ENCODE measurements around the gene CEP85L.

CEP85L gene

DNA sequence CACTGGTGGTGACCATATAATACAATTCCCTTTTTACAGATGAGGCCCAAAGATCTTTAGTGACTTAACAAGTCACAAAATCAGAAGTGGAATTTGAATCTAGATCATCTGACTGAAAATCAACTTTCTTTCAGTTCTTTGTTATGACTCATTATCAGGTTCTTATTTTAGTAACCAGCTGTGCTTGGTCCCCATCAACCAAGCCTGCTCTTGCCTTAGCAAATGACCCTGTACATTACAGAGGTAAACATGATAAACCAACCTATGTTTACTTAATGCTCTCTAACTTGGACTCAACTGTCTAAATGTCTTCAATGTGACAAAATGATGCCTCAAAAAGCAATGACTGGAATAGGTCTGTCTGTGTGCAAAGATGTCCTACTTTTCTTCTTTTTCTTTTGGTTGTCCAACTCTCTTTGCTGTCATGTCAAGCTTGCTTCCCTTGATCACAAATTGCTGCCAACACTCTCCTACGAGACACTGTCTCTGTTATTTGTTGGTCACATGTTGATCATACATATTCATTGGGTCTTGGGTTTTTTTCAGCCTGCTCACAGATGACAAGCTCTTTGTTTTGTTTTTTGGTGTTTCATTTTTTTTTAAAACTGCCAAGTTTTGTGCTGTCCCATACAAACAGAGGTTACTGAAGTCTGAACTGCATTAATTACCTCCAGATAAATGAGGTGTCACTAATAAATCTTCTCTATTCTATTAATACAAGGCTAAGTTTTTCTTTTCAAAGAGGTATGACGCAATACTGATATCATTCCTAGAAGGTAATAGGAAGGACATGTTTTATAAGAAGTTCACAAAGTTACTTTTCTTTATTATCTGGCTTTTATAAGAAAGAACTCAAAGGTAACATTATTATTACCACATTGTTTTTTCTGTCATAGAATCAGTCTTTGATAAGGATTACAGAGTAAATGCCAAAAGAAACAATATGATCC lies 165.5 kb downstream of the CEP85L start:
- TF ChIP-seq EZH2phosphoT487 (conservative IDR thresholded peaks at IDR 0.05; ENCODE audit: low read length), result no peak
- H3F3A ChIP-seq (ENCODE audit: insufficient read depth), result no peaks in the 10 kb centered on the region
- H3K4me3 ChIP-seq (ENCODE audit: insufficient read depth, low read length, poor library complexity, severe bottlenecking), result no peak overlapping the region
- no peaks in the 10 kb centered on the region for H3K27me3 ChIP-seq (ENCODE audit: low read length)
- no peak overlapping the region for H3K9ac ChIP-seq (ENCODE audit: low read length)
- no peaks in the 10 kb centered on the region for H3K9me2 ChIP-seq (replicated peaks; ENCODE audit: insufficient read depth, low read length)
- no peaks in the 10 kb centered on the region for H3K9me3 ChIP-seq (ENCODE audit: insufficient read depth, low read length)
- 0 out of 2 replicates have a peak, but pooled peaks cover 3% of the 10 kb centered on the region for H3K36me3 ChIP-seq (ENCODE audit: low read length)
- H2AFZ ChIP-seq (ENCODE audit: low read depth, low read length, severe bottlenecking), result no peak overlapping the region
- H3K4me2 ChIP-seq (ENCODE audit: low read depth, low read length, poor library complexity, severe bottlenecking), result no peak overlapping the region
- H3K27ac ChIP-seq (ENCODE audit: low read depth, low read length), result no peak overlapping the region
- no peaks in the 10 kb centered on the region for H3K79me2 ChIP-seq (ENCODE audit: insufficient read depth, low read length)
- H4K20me1 ChIP-seq (ENCODE audit: low read depth, low read length), result no peaks in the 10 kb centered on the region

DNA sequence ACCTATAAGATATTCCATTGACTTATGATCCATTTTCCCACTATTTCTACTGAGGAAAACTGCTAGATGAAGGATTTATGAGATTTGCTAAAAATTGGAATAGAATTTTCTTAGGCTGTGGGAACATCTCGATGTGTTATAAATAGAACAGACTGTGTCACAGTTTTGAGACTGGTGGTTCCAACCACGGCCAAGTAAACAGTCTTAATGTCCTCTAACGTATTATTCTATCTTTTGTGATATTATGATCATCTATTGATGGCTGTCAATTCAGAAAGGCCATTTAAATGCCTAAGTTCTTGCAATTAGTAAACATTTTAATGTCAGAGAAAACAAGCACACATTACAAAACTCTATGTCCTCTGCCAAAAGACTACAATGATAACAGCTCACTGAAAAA lies 174.8 kb downstream of the CEP85L start:
- Histone ChIP-seq H2AFZ (ENCODE audit: low read depth, low read length, severe bottlenecking) (no peak overlapping the region), H3K79me2 (ENCODE audit: insufficient read depth, low read length) (no peaks in the 10 kb centered on the region), H4K20me1 (ENCODE audit: low read depth, low read length) (no peaks in the 10 kb centered on the region; the same call in 1 of the 2 replicates), H3K9me3 (ENCODE audit: insufficient read depth, low read length) (no peaks in the 10 kb centered on the region), H3K4me2 (ENCODE audit: low read depth, low read length, poor library complexity, severe bottlenecking) (no peak overlapping the region), H3F3A (ENCODE audit: insufficient read depth) (no peaks in the 10 kb centered on the region), H3K9me2 (replicated peaks; ENCODE audit: insufficient read depth, low read length) (no peaks in the 10 kb centered on the region), H3K27ac (ENCODE audit: low read depth, low read length) (no peak overlapping the region), H3K27me3 (ENCODE audit: low read length) (no peaks in the 10 kb centered on the region), H3K36me3 (ENCODE audit: low read length) (peaks cover 4% of the 10 kb centered on the region; the same call in 1 of the 2 replicates), H3K9ac (ENCODE audit: low read length) (no peak overlapping the region), H3K4me3 (ENCODE audit: insufficient read depth, low read length, poor library complexity, severe bottlenecking) (no peak overlapping the region)
- TF ChIP-seq EZH2phosphoT487 (conservative IDR thresholded peaks at IDR 0.05; ENCODE audit: low read length), result no peak
- TF ChIP-seq, protein P1, sequence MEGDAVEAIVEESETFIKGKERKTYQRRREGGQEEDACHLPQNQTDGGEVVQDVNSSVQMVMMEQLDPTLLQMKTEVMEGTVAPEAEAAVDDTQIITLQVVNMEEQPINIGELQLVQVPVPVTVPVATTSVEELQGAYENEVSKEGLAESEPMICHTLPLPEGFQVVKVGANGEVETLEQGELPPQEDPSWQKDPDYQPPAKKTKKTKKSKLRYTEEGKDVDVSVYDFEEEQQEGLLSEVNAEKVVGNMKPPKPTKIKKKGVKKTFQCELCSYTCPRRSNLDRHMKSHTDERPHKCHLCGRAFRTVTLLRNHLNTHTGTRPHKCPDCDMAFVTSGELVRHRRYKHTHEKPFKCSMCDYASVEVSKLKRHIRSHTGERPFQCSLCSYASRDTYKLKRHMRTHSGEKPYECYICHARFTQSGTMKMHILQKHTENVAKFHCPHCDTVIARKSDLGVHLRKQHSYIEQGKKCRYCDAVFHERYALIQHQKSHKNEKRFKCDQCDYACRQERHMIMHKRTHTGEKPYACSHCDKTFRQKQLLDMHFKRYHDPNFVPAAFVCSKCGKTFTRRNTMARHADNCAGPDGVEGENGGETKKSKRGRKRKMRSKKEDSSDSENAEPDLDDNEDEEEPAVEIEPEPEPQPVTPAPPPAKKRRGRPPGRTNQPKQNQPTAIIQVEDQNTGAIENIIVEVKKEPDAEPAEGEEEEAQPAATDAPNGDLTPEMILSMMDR (IDR thresholded peaks at IDR 0.05; ENCODE audit: insufficient read depth, low read length, poor library complexity, severe bottlenecking), result no peak

DNA sequence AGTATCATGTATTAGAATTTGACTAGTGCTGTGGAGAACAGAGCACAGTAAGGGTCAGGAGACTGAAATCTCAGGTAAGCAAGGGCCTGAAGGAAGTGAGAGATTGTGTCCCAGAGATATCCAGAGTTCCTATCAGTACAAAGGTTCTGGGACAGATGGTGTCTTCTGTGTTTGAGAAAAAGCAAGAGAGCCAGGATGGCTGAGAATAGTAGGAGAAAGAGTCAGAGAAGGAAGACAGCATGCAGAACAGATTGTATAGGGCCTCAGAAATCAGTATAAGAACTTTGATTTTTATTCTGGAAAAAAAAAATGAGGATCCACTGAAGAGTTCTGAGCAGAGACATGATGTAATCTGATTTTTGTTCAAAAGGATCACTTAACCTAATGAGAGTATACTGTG lies 178.1 kb downstream of the CEP85L start:
- Histone ChIP-seq H3K4me2 (ENCODE audit: low read depth, low read length, poor library complexity, severe bottlenecking) (no peak overlapping the region), H2AFZ (ENCODE audit: low read depth, low read length, severe bottlenecking) (no peak overlapping the region), H3K79me2 (ENCODE audit: insufficient read depth, low read length) (no peaks in the 10 kb centered on the region), H3F3A (ENCODE audit: insufficient read depth) (no peaks in the 10 kb centered on the region), H4K20me1 (ENCODE audit: low read depth, low read length) (no peaks in the 10 kb centered on the region), H3K9me3 (ENCODE audit: insufficient read depth, low read length) (no peaks in the 10 kb centered on the region), H3K27me3 (ENCODE audit: low read length) (no peaks in the 10 kb centered on the region), H3K9ac (ENCODE audit: low read length) (no peak overlapping the region), H3K9me2 (replicated peaks; ENCODE audit: insufficient read depth, low read length) (no peaks in the 10 kb centered on the region), H3K4me3 (ENCODE audit: insufficient read depth, low read length, poor library complexity, severe bottlenecking) (no peak overlapping the region), H3K36me3 (ENCODE audit: low read length) (no peaks in the 10 kb centered on the region), H3K27ac (ENCODE audit: low read depth, low read length) (no peak overlapping the region)
- no peak for TF ChIP-seq EZH2phosphoT487 (conservative IDR thresholded peaks at IDR 0.05; ENCODE audit: low read length)
- TF ChIP-seq, protein P1 (IDR thresholded peaks at IDR 0.05; ENCODE audit: insufficient read depth, low read length, poor library complexity, severe bottlenecking), result no peak

DNA sequence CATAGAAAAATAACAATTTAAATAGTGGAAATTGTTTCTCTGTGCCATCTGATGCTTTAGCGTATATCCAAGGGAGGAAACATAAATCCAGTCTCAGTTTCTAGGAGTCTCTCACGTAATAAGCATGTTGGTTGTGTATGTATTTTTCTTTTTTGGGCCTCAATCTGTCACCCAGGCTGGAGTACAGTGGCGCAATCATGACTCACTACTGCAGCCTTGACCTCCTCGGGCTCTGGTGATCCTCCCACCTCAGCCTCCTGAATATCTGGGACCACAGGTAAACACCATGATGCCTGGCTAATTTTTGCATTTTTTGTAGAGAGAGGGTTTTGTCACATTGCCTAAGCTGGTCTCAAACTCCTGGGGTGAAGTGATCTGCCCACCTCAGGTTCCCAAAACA lies 181.9 kb downstream of the CEP85L start:
- Histone ChIP-seq H3F3A (ENCODE audit: insufficient read depth) (no peaks in the 10 kb centered on the region), H3K27me3 (ENCODE audit: low read length) (no peaks in the 10 kb centered on the region), H2AFZ (ENCODE audit: low read depth, low read length, severe bottlenecking) (no peak overlapping the region), H3K9me3 (ENCODE audit: insufficient read depth, low read length) (no peaks in the 10 kb centered on the region), H3K9ac (ENCODE audit: low read length) (no peak overlapping the region), H3K9me2 (replicated peaks; ENCODE audit: insufficient read depth, low read length) (no peaks in the 10 kb centered on the region), H3K4me2 (ENCODE audit: low read depth, low read length, poor library complexity, severe bottlenecking) (no peak overlapping the region), H3K4me3 (ENCODE audit: insufficient read depth, low read length, poor library complexity, severe bottlenecking) (no peak overlapping the region), H3K36me3 (ENCODE audit: low read length) (no peaks in the 10 kb centered on the region), H3K79me2 (ENCODE audit: insufficient read depth, low read length) (no peaks in the 10 kb centered on the region), H4K20me1 (ENCODE audit: low read depth, low read length) (no peaks in the 10 kb centered on the region), H3K27ac (ENCODE audit: low read depth, low read length) (no peak overlapping the region)
- TF ChIP-seq, protein P1 (IDR thresholded peaks at IDR 0.05; ENCODE audit: insufficient read depth, low read length, poor library complexity, severe bottlenecking), result no peak
- no peak for TF ChIP-seq EZH2phosphoT487 (conservative IDR thresholded peaks at IDR 0.05; ENCODE audit: low read length)
